ENCODE results near the gene PAX5.

DNA sequence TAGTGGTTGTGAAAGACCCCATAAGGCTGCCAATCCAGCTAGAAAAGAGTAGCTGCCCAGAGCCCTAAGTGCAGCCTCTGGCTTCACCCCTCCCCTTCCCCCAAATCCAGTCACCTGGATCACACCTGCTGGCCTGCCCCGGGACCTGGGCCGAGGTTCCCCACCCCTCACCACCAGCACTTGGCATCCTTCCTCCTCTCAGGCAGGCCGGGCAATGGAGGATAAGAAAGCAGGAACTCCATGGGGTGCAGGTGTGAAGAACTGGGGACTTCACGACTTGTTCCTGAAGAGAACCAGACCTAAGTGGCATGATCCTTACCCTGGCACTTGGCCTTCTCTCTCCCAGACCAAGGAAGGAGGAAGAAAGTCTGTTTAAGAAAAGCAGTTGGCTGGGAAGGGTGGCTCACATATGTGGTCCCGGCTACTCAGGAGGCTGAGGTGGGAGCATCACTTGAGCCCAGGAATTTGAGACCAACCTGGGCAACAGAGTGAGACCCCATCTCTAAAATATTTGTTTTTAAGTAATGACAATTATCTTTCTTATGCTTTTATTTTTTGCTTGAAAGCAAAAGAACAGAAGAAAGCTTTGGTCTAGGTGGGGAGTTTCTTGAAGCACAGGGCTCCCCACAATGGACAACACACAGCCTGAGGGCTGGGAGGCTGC, 131.1 kb downstream of the PAX5 start:
- TF ChIP-seq, protein P1, sequence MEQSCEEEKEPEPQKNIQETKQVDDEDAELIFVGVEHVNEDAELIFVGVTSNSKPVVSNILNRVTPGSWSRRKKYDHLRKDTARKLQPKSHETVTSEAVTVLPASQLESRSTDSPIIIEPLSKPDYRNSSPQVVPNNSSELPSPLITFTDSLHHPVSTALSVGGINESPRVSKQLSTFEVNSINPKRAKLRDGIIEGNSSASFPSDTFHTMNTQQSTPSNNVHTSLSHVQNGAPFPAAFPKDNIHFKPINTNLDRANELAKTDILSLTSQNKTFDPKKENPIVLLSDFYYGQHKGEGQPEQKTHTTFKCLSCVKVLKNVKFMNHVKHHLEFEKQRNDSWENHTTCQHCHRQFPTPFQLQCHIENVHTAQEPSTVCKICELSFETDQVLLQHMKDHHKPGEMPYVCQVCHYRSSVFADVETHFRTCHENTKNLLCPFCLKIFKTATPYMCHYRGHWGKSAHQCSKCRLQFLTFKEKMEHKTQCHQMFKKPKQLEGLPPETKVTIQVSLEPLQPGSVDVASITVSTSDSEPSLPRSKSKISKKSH (CRISPR knock-in tag; IDR thresholded peaks at IDR 0.05; ENCODE audit: borderline replicate concordance) = no peak
- TF ChIP-seq ARNT (IDR thresholded peaks at IDR 0.05) (no peak), POLR2AphosphoS2 (IDR thresholded peaks at IDR 0.05; ENCODE audit: low read depth, low read length) (no peak), POLR2A (IDR thresholded peaks at IDR 0.05; ENCODE audit: insufficient read depth in 1 of 2, low read depth in 2 of 2, low read length in 2 of 2) (no peak)
- TF ChIP-seq, protein P2, sequence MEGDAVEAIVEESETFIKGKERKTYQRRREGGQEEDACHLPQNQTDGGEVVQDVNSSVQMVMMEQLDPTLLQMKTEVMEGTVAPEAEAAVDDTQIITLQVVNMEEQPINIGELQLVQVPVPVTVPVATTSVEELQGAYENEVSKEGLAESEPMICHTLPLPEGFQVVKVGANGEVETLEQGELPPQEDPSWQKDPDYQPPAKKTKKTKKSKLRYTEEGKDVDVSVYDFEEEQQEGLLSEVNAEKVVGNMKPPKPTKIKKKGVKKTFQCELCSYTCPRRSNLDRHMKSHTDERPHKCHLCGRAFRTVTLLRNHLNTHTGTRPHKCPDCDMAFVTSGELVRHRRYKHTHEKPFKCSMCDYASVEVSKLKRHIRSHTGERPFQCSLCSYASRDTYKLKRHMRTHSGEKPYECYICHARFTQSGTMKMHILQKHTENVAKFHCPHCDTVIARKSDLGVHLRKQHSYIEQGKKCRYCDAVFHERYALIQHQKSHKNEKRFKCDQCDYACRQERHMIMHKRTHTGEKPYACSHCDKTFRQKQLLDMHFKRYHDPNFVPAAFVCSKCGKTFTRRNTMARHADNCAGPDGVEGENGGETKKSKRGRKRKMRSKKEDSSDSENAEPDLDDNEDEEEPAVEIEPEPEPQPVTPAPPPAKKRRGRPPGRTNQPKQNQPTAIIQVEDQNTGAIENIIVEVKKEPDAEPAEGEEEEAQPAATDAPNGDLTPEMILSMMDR (CRISPR knock-in tag; IDR thresholded peaks at IDR 0.05) = no peak

All from HepG2 (cell line).